K562 (cell line): ENCODE measurements around the gene CRYBG3. TPM values are rescaled to one million over a fixed set of nuclear protein-coding genes. Genes with fewer than 3 reads are reported as not detected.

Experiments used
- ATAC-seq: fragments of 200-7000 bp; cut with Tn5 transposase; 3 replicates; pipeline ENCODE4 v1.9.1; 2020; ENCODE audit warnings: moderate library complexity
- BruUV-seq: library from RNA; stranded (reverse); fragments of 400-500 nt; replicated peaks from 2 replicates; lab custom pipeline; 2021; lab: Mats Ljungman, UMichigan
- CTCF ChIA-PET: fragments of 300-600 bp; formaldehyde crosslinking; extraction: SDS; loops from one replicate; lab custom pipeline; 2021; ENCODE audit warnings: low intra/inter-chr PET ratio; lab: Yijun Ruan, JAX
- POLR2A ChIA-PET: fragments of 300-600, 350-650 bp; sonication (Branson Sonifier 250); formaldehyde crosslinking; extraction: SDS; loops from one replicate; lab custom pipeline; 2021; ENCODE audit warnings: antibody characterized with exemption, inconsistent platforms; lab: Yijun Ruan, JAX
- DNase-seq, 4 experiments: peaks; one replicate each; pipeline versions ENCODE4 v3.0.0 to v3.0.0-alpha.2; 2011 to 2018; ENCODE audit warnings: low spot score in 3 of 4, mixed read lengths in 3 of 4; ENCODE audit errors: extremely low read depth in 1 of 4
- FAIRE-seq: peaks from 2 replicates; lab custom pipeline; 2011; peaks lifted over from hg19 to GRCh38; lab: Jason Lieb, UNC
- H2AFZ ChIP-seq: 2 replicates; pipeline ENCODE4 v1.6.0; 2011; ENCODE audit warnings: low read depth, low read length, control low read depth, inconsistent platforms
- H3K27ac ChIP-seq: fragments of 200-600 bp; 3 replicates; pipeline ENCODE4 v1.8.0; 2011; ENCODE audit warnings: low read depth, mild to moderate bottlenecking, control low read depth, inconsistent platforms, low read length, moderate library complexity, mixed read lengths; ENCODE audit errors: extremely low read depth
- H3K27me3 ChIP-seq, 2 experiments: fragments of 300-600 bp in 1 of 2; 2 replicates in 1 of 2; 3 replicates in 1 of 2; pipeline versions ENCODE4 v1.6.0 to v1.8.0; 2011; ENCODE audit warnings: inconsistent platforms in 2 of 2, low read length in 2 of 2, mild to moderate bottlenecking in 1 of 2, mixed read lengths in 1 of 2, moderate library complexity in 1 of 2; ENCODE audit not compliant: control insufficient read depth in 2 of 2, insufficient read depth in 2 of 2
- H3K36me3 ChIP-seq: fragments of 300-600 bp; 3 replicates; pipeline ENCODE4 v1.8.0; 2011; ENCODE audit warnings: mild to moderate bottlenecking, low read length, inconsistent platforms; ENCODE audit not compliant: control insufficient read depth, insufficient read depth
- H3K4me1 ChIP-seq, 2 experiments: fragments of 200-600 bp in 1 of 2; replicated peaks in 1 of 2; 2 replicates in 1 of 2; 3 replicates in 1 of 2; pipeline versions ENCODE4 v1.5.1 to v1.8.0; 2011; ENCODE audit warnings: inconsistent platforms in 2 of 2, low read length in 2 of 2, mild to moderate bottlenecking in 1 of 2, mixed read lengths in 1 of 2, moderate library complexity in 1 of 2; ENCODE audit not compliant: control insufficient read depth in 2 of 2, insufficient read depth in 2 of 2
- H3K4me2 ChIP-seq: 2 replicates; pipeline ENCODE4 v1.6.1; 2011; ENCODE audit warnings: low read length, control low read depth, inconsistent platforms, mixed read lengths; ENCODE audit not compliant: insufficient read depth
- H3K4me3 ChIP-seq: fragments of 200-600 bp; sonication (generic), shearing (Covaris generic); 2 replicates; pipeline ENCODE4 v1.5.1; 2016; ENCODE audit warnings: control low read depth, inconsistent platforms
- H3K79me2 ChIP-seq: fragments of 200-600 bp; 3 replicates; pipeline ENCODE4 v1.8.0; 2011; ENCODE audit warnings: low read length, inconsistent platforms; ENCODE audit not compliant: control insufficient read depth, insufficient read depth
- H3K9ac ChIP-seq, 2 experiments: 2 replicates each; pipeline versions ENCODE4 v1.6.0 to v1.6.1; 2011; ENCODE audit warnings: low read depth in 2 of 2, low read length in 2 of 2, control low read depth in 1 of 2, inconsistent platforms in 1 of 2, mild to moderate bottlenecking in 1 of 2, mixed read lengths in 1 of 2; ENCODE audit not compliant: insufficient read depth in 1 of 2
- H3K9me1 ChIP-seq: one replicate; pipeline ENCODE4 v1.6.0; 2011; ENCODE audit warnings: inconsistent platforms, mild to moderate bottlenecking, low read length, moderate library complexity; ENCODE audit not compliant: control insufficient read depth, insufficient read depth
- H3K9me3 ChIP-seq: replicated peaks from 2 replicates; pipeline ENCODE4 v1.5.1; 2011; ENCODE audit warnings: low read depth, low read length, inconsistent platforms; ENCODE audit not compliant: control insufficient read depth, insufficient read depth
- H4K20me1 ChIP-seq: replicated peaks from 2 replicates; pipeline ENCODE4 v1.6.1; 2011; ENCODE audit warnings: low read length, inconsistent platforms, mixed read lengths; ENCODE audit not compliant: control insufficient read depth, insufficient read depth
- BRD4 ChIP-seq: fragments of 200-600 bp; sonication (generic); IDR thresholded peaks from 2 replicates; pipeline ENCODE4 v1.6.1; 2017; ENCODE audit warnings: inconsistent platforms
- COPS2 ChIP-seq: fragments of 450-650 bp; conservative IDR thresholded peaks from 2 replicates; pipeline ENCODE4 v1.6.1; 2016; ENCODE audit warnings: mild to moderate bottlenecking, moderate library complexity
- CTBP1 ChIP-seq: fragments of 450-650 bp; IDR thresholded peaks from 2 replicates; pipeline ENCODE4 v1.6.1; 2016; ENCODE audit warnings: borderline replicate concordance
- HMG20B ChIP-seq: fragments of 250-450 bp; sonication (Bioruptor Pico); IDR thresholded peaks from 2 replicates; pipeline ENCODE4 v1.5.0; 2021; ENCODE audit warnings: mild to moderate bottlenecking
- SAFB2 ChIP-seq: fragments of 200-400 bp; formaldehyde crosslinking; IDR thresholded peaks from 2 replicates; pipeline ENCODE4 v1.6.1; 2018; ENCODE audit warnings: borderline replicate concordance, low read length, low read depth, moderate library complexity; ENCODE audit not compliant: severe bottlenecking
- XRCC4 ChIP-seq: IDR thresholded peaks from one replicate; pipeline ENCODE4 v1.6.1; 2011; ENCODE audit not compliant: insufficient read depth, insufficient read length; ENCODE audit errors: extremely low read depth
- YBX1 ChIP-seq: fragments of 450-650 bp; IDR thresholded peaks from 2 replicates; pipeline ENCODE4 v1.7.1; 2016; ENCODE audit warnings: mild to moderate bottlenecking
- ZFP36 ChIP-seq: fragments of 150-350 bp; IDR thresholded peaks from 2 replicates; pipeline ENCODE4 v1.6.1; 2018; ENCODE audit warnings: low read length, low read depth; ENCODE audit not compliant: partially characterized antibody
- ZNF197 ChIP-seq: fragments of 200-800 bp; sonication (Bioruptor generic); IDR thresholded peaks from 2 replicates; pipeline ENCODE4 v1.6.1; 2016; ENCODE audit warnings: low read depth, missing genetic modification characterization, missing compliant biosample characterization
- ZNF695 ChIP-seq: fragments of 450-650 bp; formaldehyde crosslinking; IDR thresholded peaks from 2 replicates; pipeline ENCODE4 v1.4.0; 2020; ENCODE audit warnings: mild to moderate bottlenecking, moderate library complexity
- WGBS: fragments of 100-300 bp; shearing (Covaris generic); methylation state at CpG from one replicate; pipeline ENCODE4 v1.1.6; 2016; ENCODE audit warnings: low coverage, mixed read lengths; ENCODE audit not compliant: insufficient coverage; ENCODE audit errors: missing lambda C conversion rate; 5-methylcytosine and 5-hydroxymethylcytosine counted together
- in situ Hi-C: fragments of 300-500 bp; cut with MboI; formaldehyde crosslinking; loops from 4 replicates; pipeline ENCODE4 v1.15.0; 2018; ENCODE audit warnings: inconsistent platforms, mixed read lengths
- intact Hi-C: fragments of 100-400 bp; cut with micrococcal nuclease; formaldehyde crosslinking; loops from 2 replicates; pipeline ENCODE4 v1.14.2; 2022
- polyA plus RNA-seq, 8 experiments: library from polyadenylated mRNA; depleted of rRNA in 4 of 8; stranded (reverse) in 5 of 8; unstranded in 3 of 8; fragments of >200 nt; fragmentation: Nextera tagmentation in 2 of 8; fragmentation: Illumina TruSeq in 1 of 8; extraction: Ambion mirVana in 2 of 8; extraction: Trizol in 1 of 8; gene quantifications; 2 replicates each; pipeline versions ENCODE4 v1.2.1 to v1.2.3, GENCODE V29; 2011 to 2014; ENCODE audit warnings: inconsistent platforms in 1 of 8, missing spikeins in 1 of 8
- total RNA-seq, 7 experiments: library from RNA; depleted of rRNA in 6 of 7; stranded (reverse); fragments of >200 nt in 6 of 7; fragmentation: Illumina TruSeq in 2 of 7; extraction: Trizol in 2 of 7; gene quantifications; 2 replicates each; pipeline versions ENCODE4 v1.2.1 to v1.2.3, GENCODE V29; 2011 to 2021; ENCODE audit warnings: low replicate concordance in 1 of 7

The CRYBG3 gene
- total and polyA plus RNA-seq, 9 of the 15 experiments (the other 6 are each of a cell fraction or from before 2014, with no cell fraction given): 0.08 to 0.72 (median 0.18) TPM

- Histone ChIP-seq H3K9me1 (no peaks in the 10 kb centered on the region), H3K27ac (no peak overlapping the region), H3K9me3 (no peaks in the 10 kb centered on the region), H2AFZ (no peak overlapping the region), H3K79me2 (no peaks in the 10 kb centered on the region), H3K4me1 (peaks cover 0 to 14% of the 10 kb centered on the region in 2 experiments; a peak in 2 of 5 replicates), H3K4me3 (no peak overlapping the region), H3K27me3 (peaks cover 13 to 26% of the 10 kb centered on the region in 2 experiments), H3K4me2 (no peak overlapping the region), H3K36me3 (no peaks in the 10 kb centered on the region), H3K9ac (no peak overlapping the region), H4K20me1 (no peaks in the 10 kb centered on the region)
- intact Hi-C loops: no loop called here
- DNase-seq: peak in 1 of 4 experiments; percentile 1
- TF ChIP-seq HMG20B (no peak), COPS2 (no peak), ZFP36 (peak; percentile 77), YBX1 (no peak), SAFB2 (no peak)
- BruUV-seq: no TSS peak
- no peak for FAIRE-seq
- POLR2A ChIA-PET: no interaction called here
- no peak for ATAC-seq
- in situ Hi-C loops: no loop called here
- 2% methylated on average over 5 of the region's 5 CpGs for WGBS
- CTCF ChIA-PET: no interaction called here
Observed at GRCh38 chr3:97820780-97821179, 1.0 kb upstream of the CRYBG3 start.

GRCh38 chr3:97821287-97821773, 481 bp upstream of the CRYBG3 start:
- in situ Hi-C loops: no loop called here
- Histone ChIP-seq H3K9me3 (no peaks in the 10 kb centered on the region), H3K4me2 (peak overlapping the region; percentile 70), H3K27ac (no peak overlapping the region), H3K27me3 (peaks cover 13 to 26% of the 10 kb centered on the region in 2 experiments), H4K20me1 (no peaks in the 10 kb centered on the region), H3K4me1 (peaks cover 0 to 14% of the 10 kb centered on the region in 2 experiments; a peak in 2 of 5 replicates), H3K9ac (peak overlapping the region; percentile 41 to 90; a peak in 2 of 4 replicates), H3K9me1 (no peaks in the 10 kb centered on the region), H2AFZ (peak overlapping the region; percentile 82), H3K36me3 (no peaks in the 10 kb centered on the region), H3K4me3 (peak overlapping the region; percentile 39), H3K79me2 (no peaks in the 10 kb centered on the region)
- intact Hi-C loops: no loop called here
- FAIRE-seq (no peak), DNase-seq (peak in 2 of 4 experiments; percentile 4 to 7), ATAC-seq (peak; percentile 56)
- CTCF ChIA-PET: no interaction called here
- 2% methylated on average over 18 of the region's 23 CpGs for WGBS
- no TSS peak for BruUV-seq
- TF ChIP-seq BRD4 (no peak), COPS2 (no peak), CTBP1 (no peak), ZNF197 (CRISPR knock-in tag) (no peak), XRCC4 (no peak), ZNF695 (no peak)
- TF ChIP-seq, all 486 proteins: peak for 0
- POLR2A ChIA-PET: interaction anchor here (0.6 to 1.0 kb wide), 2 partner anchors 15 to 16 kb away, joined by 3 read pairs; no protein-coding TSS in a partner anchor
